Neural progenitor cell (in vitro differentiated cells): ENCODE results near the gene PPFIBP1. TPM values are rescaled to one million over a fixed set of nuclear protein-coding genes. Genes with fewer than 3 reads are reported as not detected.

Source experiments
- DNase-seq: peaks from one replicate; pipeline ENCODE4 v3.0.0-alpha.2; 2016; ENCODE audit warnings: low spot score
- H2AFZ ChIP-seq: fragments of 200-600 bp; sonication (generic); replicated peaks from 2 replicates; pipeline ENCODE4 v1.6.1; 2016; ENCODE audit warnings: antibody characterized with exemption
- H3F3A ChIP-seq: fragments of 200-600 bp; sonication (generic); 2 replicates; pipeline ENCODE4 v1.6.1; 2016; ENCODE audit warnings: antibody characterized with exemption, low read depth
- H3K27ac ChIP-seq: fragments of 200-600 bp; sonication (generic); 2 replicates; pipeline ENCODE4 v1.5.1; 2016; ENCODE audit warnings: mild to moderate bottlenecking
- H3K27me3 ChIP-seq: fragments of 200-600 bp; sonication (generic); 2 replicates; pipeline ENCODE4 v1.6.1; 2016; ENCODE audit warnings: mild to moderate bottlenecking, moderate library complexity
- H3K36me3 ChIP-seq: fragments of 200-600 bp; sonication (generic); 2 replicates; pipeline ENCODE4 v1.5.1; 2016
- H3K4me1 ChIP-seq: fragments of 200-600 bp; sonication (generic); 2 replicates; pipeline ENCODE4 v1.6.1; 2016; ENCODE audit warnings: mixed run types
- H3K4me2 ChIP-seq: fragments of 200-600 bp; sonication (generic); 2 replicates; pipeline ENCODE4 v1.6.1; 2016
- H3K4me3 ChIP-seq: fragments of 200-600 bp; sonication (generic); 2 replicates; pipeline ENCODE4 v1.5.1; 2016
- H3K79me2 ChIP-seq: fragments of 200-600 bp; sonication (generic); 2 replicates; pipeline ENCODE4 v1.6.1; 2016; ENCODE audit warnings: low read depth
- H3K9ac ChIP-seq: fragments of 200-600 bp; sonication (generic); 2 replicates; pipeline ENCODE4 v1.6.1; 2016
- H3K9me3 ChIP-seq: fragments of 200-600 bp; sonication (generic); 2 replicates; pipeline ENCODE4 v1.5.1; 2016; ENCODE audit warnings: low read depth
- H4K20me1 ChIP-seq: fragments of 200-600 bp; sonication (generic); 2 replicates; pipeline ENCODE4 v1.6.1; 2016; ENCODE audit warnings: low read depth
- H3K27ac Mint-ChIP-seq: 3 replicates; pipeline ENCODE4 v1.8.0; 2021; ENCODE audit warnings: mixed read lengths
- H3K27me3 Mint-ChIP-seq: 2 replicates; pipeline ENCODE4 v1.8.0; 2022; ENCODE audit warnings: low read depth, mild to moderate bottlenecking, inconsistent platforms, moderate library complexity, mixed read lengths; ENCODE audit not compliant: insufficient read depth
- H3K36me3 Mint-ChIP-seq: 3 replicates; pipeline ENCODE4 v1.8.0; 2021; ENCODE audit warnings: mixed read lengths
- H3K4me1 Mint-ChIP-seq: 3 replicates; pipeline ENCODE4 v1.8.0; 2021; ENCODE audit warnings: mixed read lengths
- H3K4me3 Mint-ChIP-seq: 3 replicates; pipeline ENCODE4 v1.8.0; 2021; ENCODE audit warnings: mild to moderate bottlenecking, moderate library complexity, mixed read lengths
- H3K9me3 Mint-ChIP-seq: 3 replicates; pipeline ENCODE4 v1.8.0; 2020; ENCODE audit warnings: mixed read lengths
- CTCF ChIP-seq: fragments of 200-600 bp; sonication (generic); IDR thresholded peaks from 2 replicates; pipeline ENCODE4 v1.5.1; 2017; ENCODE audit warnings: antibody characterized with exemption, mild to moderate bottlenecking
- EZH2 ChIP-seq: fragments of 200-600 bp; sonication (generic); IDR thresholded peaks from 2 replicates; pipeline ENCODE4 v1.6.1; 2017; ENCODE audit warnings: antibody characterized with exemption, mild to moderate bottlenecking, moderate library complexity
- EZH2phosphoT487 ChIP-seq: fragments of 200-600 bp; sonication (generic); IDR thresholded peaks from 2 replicates; pipeline ENCODE4 v1.6.1; 2017; ENCODE audit warnings: antibody characterized with exemption
- total RNA-seq: library from RNA; depleted of rRNA; stranded (reverse); fragments of >200 nt; gene quantifications from 2 replicates; pipeline ENCODE4 v1.2.3, GENCODE V29; 2015; ENCODE audit warnings: low replicate concordance

The PPFIBP1 gene
- total RNA-seq, 1 donor from 2014 or later: 61.7 TPM

- no peak for DNase-seq
- no peaks in the 10 kb centered on the region for H3K36me3 ChIP-seq
- H3K27ac ChIP-seq: no peak overlapping the region
- no peaks in the 10 kb centered on the region for H3K4me1 ChIP-seq
- Mint-ChIP-seq H3K27ac (no peak overlapping the region), H3K4me1 (no peaks in the 10 kb centered on the region), H3K36me3 (no peaks in the 10 kb centered on the region), H3K9me3 (no peaks in the 10 kb centered on the region), H3K27me3 (no peaks in the 10 kb centered on the region), H3K4me3 (no peak overlapping the region)
- H2AFZ ChIP-seq: no peak overlapping the region
- no peaks in the 10 kb centered on the region for H4K20me1 ChIP-seq
- H3K79me2 ChIP-seq: no peaks in the 10 kb centered on the region
- H3K27me3 ChIP-seq: no peaks in the 10 kb centered on the region
- no peak for TF ChIP-seq EZH2phosphoT487
- H3K9ac ChIP-seq: no peak overlapping the region
- no peaks in the 10 kb centered on the region for H3K9me3 ChIP-seq
- no peak overlapping the region for H3K4me3 ChIP-seq
- H3K4me2 ChIP-seq: no peak overlapping the region
- no peaks in the 10 kb centered on the region for H3F3A ChIP-seq
Observed at GRCh38 chr12:27502021-27502435, 22.0 kb upstream of the PPFIBP1 start.

- Mint-ChIP-seq H3K27me3 (no peaks in the 10 kb centered on the region), H3K4me1 (no peaks in the 10 kb centered on the region), H3K27ac (no peak overlapping the region), H3K4me3 (no peak overlapping the region), H3K36me3 (no peaks in the 10 kb centered on the region), H3K9me3 (no peaks in the 10 kb centered on the region)
- no peaks in the 10 kb centered on the region for H3K27me3 ChIP-seq
- no peak for TF ChIP-seq EZH2phosphoT487
- TF ChIP-seq EZH2: no peak
- TF ChIP-seq CTCF: no peak
- H3K79me2 ChIP-seq: no peaks in the 10 kb centered on the region
- H3K27ac ChIP-seq: no peak overlapping the region
- no peaks in the 10 kb centered on the region for H3F3A ChIP-seq
- no peak overlapping the region for H2AFZ ChIP-seq
- no peak for DNase-seq
- no peak overlapping the region for H3K4me3 ChIP-seq
- no peaks in the 10 kb centered on the region for H3K9me3 ChIP-seq
- no peak overlapping the region for H3K4me2 ChIP-seq
- H3K4me1 ChIP-seq: no peaks in the 10 kb centered on the region
- H3K9ac ChIP-seq: no peak overlapping the region
- H3K36me3 ChIP-seq: no peaks in the 10 kb centered on the region
- no peaks in the 10 kb centered on the region for H4K20me1 ChIP-seq
Observed at GRCh38 chr12:27504507-27504906, 19.5 kb upstream of the PPFIBP1 start.

GRCh38 chr12:27505109-27505508 lies 18.9 kb upstream of the PPFIBP1 start:
- Mint-ChIP-seq H3K36me3 (no peaks in the 10 kb centered on the region), H3K27me3 (no peaks in the 10 kb centered on the region), H3K4me3 (no peak overlapping the region), H3K9me3 (no peaks in the 10 kb centered on the region), H3K4me1 (no peaks in the 10 kb centered on the region), H3K27ac (no peak overlapping the region)
- H3K9me3 ChIP-seq: no peaks in the 10 kb centered on the region
- H3K36me3 ChIP-seq: no peaks in the 10 kb centered on the region
- no peak overlapping the region for H3K9ac ChIP-seq
- no peak overlapping the region for H3K4me2 ChIP-seq
- no peak overlapping the region for H3K4me3 ChIP-seq
- H4K20me1 ChIP-seq: no peaks in the 10 kb centered on the region
- no peak overlapping the region for H3K27ac ChIP-seq
- no peaks in the 10 kb centered on the region for H3K79me2 ChIP-seq
- TF ChIP-seq EZH2phosphoT487 (no peak), CTCF (no peak), EZH2 (no peak)
- H3F3A ChIP-seq: no peaks in the 10 kb centered on the region
- no peaks in the 10 kb centered on the region for H3K27me3 ChIP-seq
- no peak for DNase-seq
- H3K4me1 ChIP-seq: no peaks in the 10 kb centered on the region
- H2AFZ ChIP-seq: no peak overlapping the region

- no peaks in the 10 kb centered on the region for H3F3A ChIP-seq
- H2AFZ ChIP-seq: no peak overlapping the region
- no peak overlapping the region for H3K4me3 ChIP-seq
- no peaks in the 10 kb centered on the region for H3K36me3 Mint-ChIP-seq
- DNase-seq: no peak
- H3K27ac Mint-ChIP-seq: no peak overlapping the region
- H3K9me3 ChIP-seq: no peaks in the 10 kb centered on the region
- no peaks in the 10 kb centered on the region for H3K27me3 Mint-ChIP-seq
- H3K4me2 ChIP-seq: no peak overlapping the region
- no peaks in the 10 kb centered on the region for H3K9me3 Mint-ChIP-seq
- no peak overlapping the region for H3K9ac ChIP-seq
- no peaks in the 10 kb centered on the region for H3K4me1 Mint-ChIP-seq
- H3K4me3 Mint-ChIP-seq: no peak overlapping the region
- TF ChIP-seq CTCF (no peak), EZH2phosphoT487 (no peak), EZH2 (no peak)
- H3K79me2 ChIP-seq: no peaks in the 10 kb centered on the region
- no peaks in the 10 kb centered on the region for H3K36me3 ChIP-seq
- H3K27me3 ChIP-seq: no peaks in the 10 kb centered on the region
- H4K20me1 ChIP-seq: no peaks in the 10 kb centered on the region
- no peak overlapping the region for H3K27ac ChIP-seq
- H3K4me1 ChIP-seq: no peaks in the 10 kb centered on the region
Observed at GRCh38 chr12:27505761-27506160, 18.2 kb upstream of the PPFIBP1 start.
